ENCODE measurements around the gene CRTC1.
"Not testable (repeated sequence)": the region's sequence is repeated elsewhere in the genome, so short reads cannot be mapped to it uniquely, and the experiment has no call there.

The CRTC1 gene

GRCh38 chr19:18733762-18734332 is 50.4 kb downstream of the CRTC1 start:
- DNase-seq: not testable (repeated sequence)

DNA sequence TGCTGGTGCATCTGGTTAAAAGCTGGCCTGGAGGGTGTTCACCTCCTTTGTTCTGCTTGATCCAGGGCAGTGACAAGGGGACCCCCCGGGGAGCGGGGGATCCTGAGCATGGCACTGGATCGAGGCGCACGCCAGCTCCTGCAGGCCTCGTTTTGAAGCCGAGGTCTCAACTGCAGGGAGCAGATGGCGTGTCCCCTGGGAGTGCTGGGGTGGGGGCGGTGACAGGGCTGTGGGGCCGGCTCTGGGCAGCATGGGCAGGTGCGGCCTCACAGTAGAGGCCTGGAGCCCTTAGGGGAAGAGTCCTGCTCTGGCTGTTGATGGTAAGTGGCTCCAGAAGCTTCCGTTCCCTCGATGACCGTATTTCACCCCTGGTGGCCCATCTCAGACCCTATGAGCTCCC is 51.8 kb downstream of the CRTC1 start:
- no peak for DNase-seq

- no peak for DNase-seq
Measured at GRCh38 chr19:18735752-18736151, 52.3 kb downstream of the CRTC1 start.

GRCh38 chr19:18736415-18737336 is 53.2 kb downstream of the CRTC1 start:
- DNase-seq: no peak

GRCh38 chr19:18737337-18737953 is 54.0 kb downstream of the CRTC1 start:
- DNase-seq: no peak

GRCh38 chr19:18737954-18738351 is 54.5 kb downstream of the CRTC1 start:
- DNase-seq: no peak

GRCh38 chr19:18738961-18739690 is 55.6 kb downstream of the CRTC1 start:
- DNase-seq: no peak

DNA sequence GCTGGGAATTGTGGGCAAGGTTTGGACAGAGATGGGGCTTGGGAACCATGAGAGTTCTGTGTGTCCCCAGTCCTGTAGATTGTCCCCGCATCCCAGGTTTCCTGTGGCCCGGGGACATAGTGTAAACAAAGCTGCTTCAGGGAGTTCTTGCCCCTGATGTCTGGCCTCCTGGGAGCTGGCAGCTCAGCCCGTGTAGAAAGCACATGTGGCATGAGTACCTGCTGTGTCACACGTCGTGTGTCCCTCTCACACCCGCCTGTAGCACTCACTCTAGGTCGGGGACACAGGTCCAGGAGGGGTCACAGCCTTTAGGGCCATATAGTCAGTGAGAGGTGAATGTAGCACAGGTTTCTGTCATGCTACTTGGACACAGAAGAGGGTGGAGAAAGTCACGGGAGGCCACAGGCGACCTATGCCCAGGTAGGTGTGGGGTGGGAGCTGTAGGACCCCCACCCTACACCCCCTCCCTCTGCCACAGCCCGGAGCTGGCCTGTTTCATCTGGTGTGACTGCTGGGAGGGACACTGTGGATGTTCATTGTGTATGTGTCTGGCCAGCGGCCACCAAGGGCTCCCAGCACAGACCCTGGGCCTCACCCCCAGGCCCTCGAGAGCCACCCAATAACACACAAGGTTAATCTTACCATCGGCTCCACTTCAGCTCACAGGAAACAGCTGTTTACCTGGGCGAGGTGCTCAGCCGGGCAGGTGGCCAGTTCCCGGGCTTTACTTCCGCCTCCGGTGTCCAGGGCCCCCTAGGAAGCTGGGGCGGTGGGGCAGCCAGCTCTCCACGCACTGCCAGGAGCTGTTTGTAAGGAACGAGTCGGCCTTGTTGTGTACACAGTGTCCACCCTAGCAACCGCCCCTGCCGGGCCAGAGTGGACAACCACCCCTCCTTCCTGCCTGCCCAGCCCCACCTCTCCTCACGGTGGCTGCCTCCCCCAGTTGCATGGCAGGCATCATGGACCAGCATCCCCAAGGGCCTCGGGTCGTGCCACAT is 57.9 kb downstream of the CRTC1 start:
- no peak for DNase-seq

DNA sequence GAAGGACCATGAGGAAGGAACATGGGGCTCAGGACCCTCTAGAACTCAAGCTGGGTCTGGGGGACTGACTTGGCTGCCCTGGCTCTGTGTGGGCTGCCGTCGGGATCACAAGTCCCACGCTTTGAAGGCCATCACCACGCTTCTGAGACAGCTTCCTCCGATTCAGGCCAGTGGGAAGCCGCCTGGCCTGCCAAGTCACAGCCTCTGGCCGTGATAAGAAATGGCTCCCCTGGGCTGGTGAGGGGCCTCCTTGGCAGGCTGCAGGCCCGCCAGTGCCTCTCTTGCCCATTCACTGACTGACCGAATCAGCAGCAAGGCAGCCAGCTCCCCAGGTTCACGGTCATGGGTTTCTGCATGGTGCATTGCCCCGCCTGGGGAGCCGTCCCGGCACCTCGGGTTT is 58.8 kb downstream of the CRTC1 start:
- DNase-seq: no peak

- DNase-seq: no peak
Measured at GRCh38 chr19:18742838-18743783, 59.6 kb downstream of the CRTC1 start.

DNA sequence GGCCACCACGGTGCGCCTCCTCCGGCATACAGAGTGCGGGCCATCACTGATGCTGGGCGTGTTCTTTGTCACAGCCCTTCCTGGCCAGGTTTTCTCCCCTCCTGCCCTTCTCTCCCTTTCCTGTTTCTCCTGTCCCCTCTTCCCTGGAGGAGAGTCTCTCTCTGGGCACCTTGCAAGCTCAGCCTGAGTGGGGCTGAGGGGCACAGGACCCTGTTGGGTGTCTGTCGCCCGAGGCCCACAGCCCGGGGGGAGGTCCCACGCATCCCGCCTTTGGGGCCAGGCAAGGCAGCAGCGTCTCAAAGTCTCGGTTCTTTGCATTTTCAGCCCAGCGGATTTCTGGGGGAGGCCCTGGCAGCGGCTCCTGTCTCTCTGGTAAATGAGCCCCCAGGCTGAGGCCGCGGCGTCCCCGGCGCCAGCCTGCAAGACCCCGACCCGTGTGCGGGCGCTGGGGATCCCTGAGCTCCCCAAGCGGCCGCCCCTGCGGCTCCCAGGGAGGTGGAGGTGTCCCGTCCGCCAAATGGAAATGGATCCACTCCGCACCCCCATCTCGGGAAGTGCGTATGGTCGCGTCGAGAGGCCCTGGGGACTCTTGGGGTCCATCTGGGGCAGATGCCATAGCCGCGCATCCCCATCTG is 60.4 kb downstream of the CRTC1 start:
- no peak for DNase-seq

- no peak for DNase-seq
Measured at GRCh38 chr19:18745012-18745735, 61.7 kb downstream of the CRTC1 start.

DNA sequence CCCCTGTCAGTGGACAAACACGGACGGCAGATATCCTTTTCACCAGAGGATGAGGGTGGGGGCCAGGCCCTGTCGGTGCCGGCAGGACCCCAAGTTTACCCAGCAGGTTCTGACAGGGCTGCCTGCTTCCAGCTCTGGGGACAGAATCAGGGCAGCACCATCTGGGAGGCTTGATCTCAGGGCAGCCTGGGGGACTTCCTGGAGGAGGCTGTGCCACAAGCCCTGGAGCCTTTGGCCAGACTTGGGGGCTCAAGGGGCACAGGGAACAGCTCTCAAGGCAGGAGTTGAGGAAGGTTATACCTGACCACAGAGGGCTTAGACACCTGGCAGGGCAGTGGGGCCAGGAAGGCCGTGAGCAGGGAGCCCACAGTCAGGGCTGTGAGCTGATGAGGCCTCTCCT is 62.5 kb downstream of the CRTC1 start:
- no peak for DNase-seq

DNA sequence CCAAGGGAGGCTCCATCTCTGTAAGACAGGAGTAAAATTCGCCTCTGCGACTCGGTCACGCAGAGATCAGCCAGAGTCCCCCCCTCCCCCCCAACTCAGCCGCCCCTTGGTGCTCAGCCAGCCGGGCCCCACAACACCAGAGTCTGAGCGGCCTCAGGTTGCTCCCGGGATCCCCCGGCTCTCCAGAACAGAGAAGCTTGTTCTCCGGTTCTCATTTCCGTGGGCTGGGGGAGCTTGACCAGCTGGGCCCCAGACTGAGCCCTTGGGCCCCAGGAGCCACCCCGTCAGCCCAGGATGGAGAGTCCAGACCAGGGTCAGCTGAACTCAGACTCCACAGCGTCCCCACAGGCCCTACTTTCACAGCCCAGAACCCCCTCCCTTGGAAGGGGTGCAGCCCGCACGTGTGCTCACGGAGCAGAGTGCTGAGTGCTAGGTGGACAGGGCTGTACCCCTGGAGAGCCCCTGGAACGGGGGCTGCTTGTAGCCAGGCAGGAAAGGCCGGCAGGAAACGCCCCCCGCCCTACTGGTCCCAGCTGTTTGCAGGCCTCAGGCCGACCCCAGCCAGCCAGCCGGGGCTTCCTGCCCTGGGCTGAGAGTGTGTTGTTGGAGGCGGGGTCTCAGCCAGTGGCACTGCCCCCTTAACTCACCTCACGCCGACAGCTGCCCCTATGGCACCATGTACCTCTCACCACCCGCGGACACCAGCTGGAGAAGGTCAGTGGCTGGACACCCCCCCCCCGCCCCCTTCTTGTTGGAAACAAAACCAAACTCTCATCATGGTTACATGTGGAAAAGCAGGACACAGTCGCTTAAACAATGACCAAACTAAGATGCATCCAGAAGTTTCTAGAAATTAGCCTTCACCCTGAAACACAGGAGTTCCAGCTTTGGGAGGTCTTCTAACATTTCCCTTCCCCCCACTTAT is 63.2 kb downstream of the CRTC1 start:
- DNase-seq: no peak

- no peak for DNase-seq
Measured at GRCh38 chr19:18749362-18750231, 66.1 kb downstream of the CRTC1 start.

DNA sequence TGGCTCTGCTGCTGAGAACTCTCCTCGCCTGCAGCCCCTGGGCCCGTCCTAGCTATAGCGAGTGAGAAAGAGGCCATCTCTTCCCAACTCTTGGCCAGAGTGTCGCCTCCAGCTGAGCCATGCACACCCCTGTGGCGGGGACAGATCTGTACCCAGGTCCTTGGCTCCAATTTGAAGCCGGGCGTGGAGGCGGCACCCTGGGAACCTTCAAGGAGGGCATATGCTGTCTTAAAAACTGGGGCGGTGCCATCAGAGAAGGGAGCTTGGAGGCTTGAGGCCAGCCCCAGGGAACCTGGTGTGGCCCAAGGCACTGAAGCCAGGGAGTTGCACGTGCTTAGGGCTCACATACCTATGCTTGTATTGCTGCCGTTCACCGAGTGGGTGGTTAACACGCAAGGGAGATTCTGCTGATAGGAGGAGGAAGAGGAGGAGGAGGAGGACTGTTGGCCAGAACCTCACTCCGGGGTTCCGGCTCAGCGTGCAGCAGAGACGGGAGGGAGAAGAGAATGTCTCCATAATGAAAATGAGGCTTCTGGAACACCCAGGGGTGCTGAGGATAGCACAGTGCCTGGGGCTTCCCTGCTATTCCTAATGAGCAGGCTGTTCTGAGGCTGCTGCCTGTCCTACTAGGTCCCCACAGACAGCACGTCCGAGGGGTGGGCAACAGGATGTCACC is 67.0 kb downstream of the CRTC1 start:
- no peak for DNase-seq

- no peak for DNase-seq
Measured at GRCh38 chr19:18751571-18751970, 68.1 kb downstream of the CRTC1 start.

Measured in SHP77 treated with DMSO at 0.1 percent for 48 hours (cell line).